GM12872 (cell line): Measurements from ENCODE around the gene EOGT.

Source experiments
- CTCF ChIP-seq: IDR thresholded peaks from 3 replicates; pipeline ENCODE4 v1.5.1; 2011; ENCODE audit warnings: low read depth, mild to moderate bottlenecking, low read length, moderate library complexity; ENCODE audit not compliant: insufficient read depth

EOGT gene

GRCh38 chr3:68973639-68974038 is 39.8 kb downstream of the EOGT start:
- TF ChIP-seq CTCF: no peak

- peak; percentile 84 for TF ChIP-seq CTCF
Observed at GRCh38 chr3:68972358-68972979, 41.0 kb downstream of the EOGT start.

- TF ChIP-seq CTCF: no peak
Observed at GRCh38 chr3:68964694-68965093, 48.8 kb downstream of the EOGT start.

GRCh38 chr3:68963891-68964290 is 49.6 kb downstream of the EOGT start:
- no peak for TF ChIP-seq CTCF

- TF ChIP-seq CTCF: no peak
Observed at GRCh38 chr3:68963376-68963775, 50.1 kb downstream of the EOGT start.

- TF ChIP-seq CTCF: no peak
Observed at GRCh38 chr3:68958932-68959331, 54.6 kb downstream of the EOGT start.

- TF ChIP-seq CTCF: no peak
Observed at GRCh38 chr3:68957895-68958294, 55.6 kb downstream of the EOGT start.

- TF ChIP-seq CTCF: no peak
Observed at GRCh38 chr3:68953816-68954444, 59.6 kb downstream of the EOGT start.
